Activated naive CD8-positive, alpha-beta T cell treated with anti-CD3 and anti-CD28 coated beads, Interleukin-2, amount 50 U/mL, for 24 hours (primary cell): ENCODE data around the gene STXBP3.

Experiments
- ATAC-seq: fragments of 150-1000 bp; cut with Tn5 transposase; one replicate; pipeline ENCODE4 v1.10.0; 2021
- DNase-seq: peaks from one replicate; pipeline ENCODE4 v3.0.0; 2021
- H3K27ac Mint-ChIP-seq: one replicate; pipeline ENCODE4 v1.8.0; 2021; ENCODE audit warnings: mild to moderate bottlenecking, mixed read lengths
- H3K27me3 Mint-ChIP-seq: one replicate; pipeline ENCODE4 v1.8.0; 2021; ENCODE audit warnings: mixed read lengths
- H3K36me3 Mint-ChIP-seq: one replicate; pipeline ENCODE4 v1.8.0; 2021; ENCODE audit warnings: low read depth, mixed read lengths
- H3K4me1 Mint-ChIP-seq: one replicate; pipeline ENCODE4 v1.8.0; 2021; ENCODE audit warnings: mixed read lengths
- H3K4me3 Mint-ChIP-seq: one replicate; pipeline ENCODE4 v1.8.0; 2021; ENCODE audit warnings: mild to moderate bottlenecking, moderate library complexity, mixed read lengths
- H3K9me3 Mint-ChIP-seq: one replicate; pipeline ENCODE4 v1.8.0; 2021; ENCODE audit warnings: mixed read lengths

The STXBP3 gene

DNA sequence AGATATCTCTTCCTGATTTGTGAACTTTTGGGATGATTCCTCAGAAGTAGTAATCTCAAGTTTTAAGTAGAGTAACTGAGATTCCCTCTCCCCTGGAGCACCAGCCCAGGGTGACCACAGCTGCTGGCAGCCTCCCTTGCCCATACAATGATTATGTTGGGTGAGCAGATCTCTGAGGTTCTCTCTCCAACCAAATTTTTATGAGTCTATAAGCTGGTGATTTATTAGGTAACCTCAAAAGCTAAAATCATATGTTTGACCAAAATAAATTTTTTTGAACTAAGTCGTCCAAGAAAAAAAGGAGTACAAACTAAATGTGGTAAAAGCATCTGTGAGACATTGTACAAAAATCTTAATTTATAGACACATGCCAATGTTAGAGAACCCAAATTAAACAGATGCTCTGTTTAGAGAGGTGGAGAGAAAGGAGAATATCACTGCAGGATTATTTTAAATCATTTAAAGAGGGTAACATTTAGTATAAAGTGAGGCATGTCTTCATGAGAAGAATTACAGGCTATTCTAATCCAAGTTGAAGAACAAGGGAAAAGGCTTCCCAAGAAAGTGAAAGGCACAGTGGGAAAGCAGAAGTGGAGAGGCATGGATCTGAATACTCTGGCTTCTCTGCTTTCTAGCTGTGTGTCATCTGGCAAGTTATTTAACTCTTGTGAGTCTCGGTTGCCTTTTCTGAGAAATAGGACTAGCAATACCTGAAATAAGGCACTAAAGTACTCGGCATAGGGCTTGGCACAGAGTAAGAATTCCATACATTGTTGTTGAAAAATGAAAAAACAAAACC is 107.9 kb downstream of the STXBP3 start:
- Mint-ChIP-seq H3K27ac (no peak overlapping the region), H3K27me3 (peaks cover 16% of the 10 kb centered on the region), H3K36me3 (no peaks in the 10 kb centered on the region), H3K9me3 (no peaks in the 10 kb centered on the region), H3K4me1 (peaks cover 2% of the 10 kb centered on the region), H3K4me3 (no peak overlapping the region)
- DNase-seq (no peak), ATAC-seq (no peak)

DNA sequence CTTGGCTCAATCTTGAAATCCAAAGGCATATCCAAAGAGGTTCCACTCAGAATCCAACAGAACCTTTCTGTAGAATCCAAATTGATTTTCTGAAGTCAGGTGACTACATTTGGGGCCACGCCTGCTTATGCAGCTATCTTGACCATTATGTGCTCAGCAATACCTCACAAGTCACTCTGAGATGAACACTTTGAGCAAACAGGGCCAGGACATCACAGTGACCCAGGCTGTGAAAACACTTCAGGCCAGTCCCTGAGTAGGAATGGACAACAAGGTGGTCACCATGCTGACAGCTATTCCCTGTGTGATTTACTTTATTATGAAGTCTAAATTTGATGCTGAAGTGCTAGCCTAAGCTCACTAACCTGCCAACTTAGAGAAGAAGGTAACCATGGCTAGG is 110.5 kb downstream of the STXBP3 start, which contains the start of gene AKNAD1:
Gene AKNAD1 (minus strand): TSS at position 101 of the 400 bp plus-strand sequence. CDS start 4,430 bp downstream, outside the sequence.
- Mint-ChIP-seq H3K27me3 (peaks cover 16% of the 10 kb centered on the region), H3K9me3 (no peaks in the 10 kb centered on the region), H3K4me1 (peaks cover 2% of the 10 kb centered on the region), H3K36me3 (no peaks in the 10 kb centered on the region), H3K27ac (no peak within 1 kb of the TSS), H3K4me3 (no peak within 1 kb of the TSS)
- no peak for DNase-seq
- ATAC-seq: no peak

DNA sequence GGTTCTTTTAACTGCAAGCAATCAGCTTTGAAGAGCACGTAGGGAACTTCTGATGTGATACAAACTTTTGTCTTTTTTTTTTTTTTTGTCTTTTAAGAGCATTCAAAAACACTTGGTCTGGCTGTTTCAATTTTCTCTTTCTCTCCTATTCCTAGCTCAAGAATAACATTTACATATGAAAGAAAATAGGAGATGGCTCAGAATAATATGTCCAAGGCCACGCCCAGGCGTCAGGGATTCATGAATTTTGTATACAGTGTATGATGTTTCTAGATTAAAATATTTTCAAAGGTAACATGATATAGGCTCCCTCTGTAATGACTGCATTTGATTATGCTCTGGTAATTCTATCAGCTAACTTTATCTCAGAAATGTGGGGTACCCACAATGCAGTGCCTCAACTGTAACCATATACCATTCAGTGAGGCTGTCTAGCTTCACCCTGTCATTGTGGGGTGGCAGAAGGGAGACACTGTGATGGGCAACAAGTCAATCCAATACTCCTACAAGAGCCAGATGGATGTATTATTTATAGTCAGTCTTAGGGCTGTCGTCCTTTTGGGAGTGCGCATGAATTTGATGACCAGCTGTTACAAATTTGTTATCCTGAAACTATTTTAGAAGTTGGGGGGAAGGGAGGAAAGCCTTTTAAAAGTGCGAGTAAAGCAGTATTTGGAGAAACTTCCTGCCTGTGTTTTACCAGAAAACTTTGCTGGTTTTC is 111.9 kb downstream of the STXBP3 start:
- no peak overlapping the region for H3K27ac Mint-ChIP-seq
- ATAC-seq (no peak), DNase-seq (no peak)
- H3K4me1 Mint-ChIP-seq: peaks cover 4% of the 10 kb centered on the region
- H3K4me3 Mint-ChIP-seq: no peak overlapping the region
- no peaks in the 10 kb centered on the region for H3K9me3 Mint-ChIP-seq
- no peaks in the 10 kb centered on the region for H3K36me3 Mint-ChIP-seq
- peaks cover 10% of the 10 kb centered on the region for H3K27me3 Mint-ChIP-seq
